Caco-2 (cell line): ENCODE measurements around the gene GTF2E1. TPM values are rescaled to one million over a fixed set of nuclear protein-coding genes. Genes with fewer than 3 reads are reported as not detected.

ENCODE experiments used
- BruUV-seq: library from RNA; stranded (reverse); fragments of 400-500 nt; replicated peaks from 2 replicates; lab custom pipeline; 2021; lab: Mats Ljungman, UMichigan
- CTCF ChIA-PET: fragments of 300-600 bp; sonication (Branson Sonifier 250); formaldehyde crosslinking; loops from one replicate; lab custom pipeline; 2022; ENCODE audit warnings: antibody characterized with exemption; lab: Charles Lee
- POLR2A ChIA-PET: fragments of 300-600 bp; sonication (Branson Sonifier 250); formaldehyde crosslinking; loops from one replicate; lab custom pipeline; 2022; ENCODE audit warnings: antibody characterized with exemption; lab: Charles Lee
- DNase-seq, 2 experiments: peaks; one replicate each; pipeline versions ENCODE4 v3.0.0 to v3.0.0-alpha.2; 2020 to 2022
- H3K27me3 ChIP-seq: replicated peaks from 2 replicates; pipeline ENCODE4 v1.6.0; 2011; ENCODE audit warnings: low read length; ENCODE audit not compliant: control insufficient read depth, insufficient read depth
- H3K36me3 ChIP-seq: 2 replicates; pipeline ENCODE4 v1.5.1; 2011; ENCODE audit warnings: low read length; ENCODE audit not compliant: control insufficient read depth, insufficient read depth
- H3K4me1 ChIP-seq: fragments of 250-450 bp; sonication (Bioruptor Pico); 2 replicates; pipeline ENCODE4 v1.5.1; 2020; ENCODE audit warnings: mild to moderate bottlenecking
- H3K4me3 ChIP-seq: 2 replicates; pipeline ENCODE4 v1.5.1; 2011; ENCODE audit warnings: low read depth, mild to moderate bottlenecking, control low read depth, low read length
- H3K9me3 ChIP-seq: fragments of 250-450 bp; sonication (Bioruptor Pico); 2 replicates; pipeline ENCODE4 v1.5.1; 2020; ENCODE audit warnings: mild to moderate bottlenecking, moderate library complexity
- H3K27ac Mint-ChIP-seq: one replicate; pipeline ENCODE4 v1.8.0; 2022; ENCODE audit warnings: mixed read lengths; ENCODE audit not compliant: unreplicated experiment
- H3K27me3 Mint-ChIP-seq: one replicate; pipeline ENCODE4 v1.8.0; 2022; ENCODE audit warnings: mixed read lengths; ENCODE audit not compliant: insufficient read depth, unreplicated experiment
- H3K36me3 Mint-ChIP-seq: one replicate; pipeline ENCODE4 v1.8.0; 2022; ENCODE audit warnings: mild to moderate bottlenecking, mixed read lengths; ENCODE audit not compliant: insufficient read depth, unreplicated experiment
- H3K4me1 Mint-ChIP-seq: one replicate; pipeline ENCODE4 v1.8.0; 2022; ENCODE audit warnings: low read depth, mixed read lengths; ENCODE audit not compliant: unreplicated experiment
- H3K4me3 Mint-ChIP-seq: one replicate; pipeline ENCODE4 v1.8.0; 2022; ENCODE audit warnings: mild to moderate bottlenecking, moderate library complexity, mixed read lengths; ENCODE audit not compliant: unreplicated experiment
- H3K9me3 Mint-ChIP-seq: one replicate; pipeline ENCODE4 v1.8.0; 2022; ENCODE audit warnings: mixed read lengths; ENCODE audit not compliant: unreplicated experiment
- intact Hi-C: fragments of 100-400 bp; cut with micrococcal nuclease; formaldehyde crosslinking; loops from one replicate; pipeline ENCODE4 v1.10.0; 2022; ENCODE audit not compliant: unreplicated experiment
- total RNA-seq: library from RNA; stranded (reverse); gene quantifications from 2 replicates; pipeline ENCODE4 v1.2.3, GENCODE V29; 2022
- TF ChIP-seq, protein P1 (sequence below), 2 experiments: fragments of 200-600 bp in 1 of 2; IDR thresholded peaks; 1 replicate in 1 of 2; 2 replicates in 1 of 2; pipeline versions ENCODE4 v1.5.1 to v1.8.0; 2011 to 2022; ENCODE audit warnings: antibody characterized with exemption in 1 of 2, control low read depth in 1 of 2, inconsistent platforms in 1 of 2, low read depth in 1 of 2, low read length in 1 of 2, mild to moderate bottlenecking in 1 of 2, moderate library complexity in 1 of 2; ENCODE audit not compliant: insufficient read depth in 1 of 2, severe bottlenecking in 1 of 2, unreplicated experiment in 1 of 2

Gene GTF2E1
- total RNA-seq, 1 experiment from 2014 or later = 30.6 TPM

DNA sequence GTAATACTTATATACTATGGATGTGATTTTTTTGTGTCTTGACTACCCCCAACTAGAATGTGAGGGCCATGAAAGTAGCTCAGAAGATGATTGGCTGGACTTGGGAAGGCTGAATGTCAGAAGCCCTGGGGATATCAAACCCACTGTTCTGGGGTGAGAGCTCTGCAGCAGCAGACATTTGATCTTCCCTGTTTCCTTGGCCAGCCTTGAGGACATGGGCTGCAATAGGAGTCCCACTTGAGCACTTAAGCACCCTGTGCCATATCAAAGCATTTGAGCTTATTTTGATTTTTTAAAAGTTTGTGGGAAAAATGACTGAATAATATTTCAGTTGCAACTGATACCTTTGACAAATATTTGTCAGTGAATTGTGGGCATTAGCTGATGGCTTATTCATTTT is 21.7 kb downstream of the GTF2E1 start:
- Mint-ChIP-seq H3K27me3 (no peaks in the 10 kb centered on the region), H3K27ac (no peak overlapping the region), H3K4me3 (no peak overlapping the region), H3K36me3 (peaks cover 9% of the 10 kb centered on the region), H3K9me3 (no peaks in the 10 kb centered on the region), H3K4me1 (peaks cover 6% of the 10 kb centered on the region)
- Histone ChIP-seq H3K36me3 (no peaks in the 10 kb centered on the region), H3K4me3 (no peak overlapping the region), H3K27me3 (no peaks in the 10 kb centered on the region), H3K4me1 (peaks cover 6% of the 10 kb centered on the region; the same call in 1 of the 2 replicates), H3K9me3 (no peaks in the 10 kb centered on the region)
- BruUV-seq = no TSS peak
- intact Hi-C loops = no loop called here
- POLR2A ChIA-PET = no interaction called here
- no peak for DNase-seq
- CTCF ChIA-PET = no interaction called here
- TF ChIP-seq, protein P1, sequence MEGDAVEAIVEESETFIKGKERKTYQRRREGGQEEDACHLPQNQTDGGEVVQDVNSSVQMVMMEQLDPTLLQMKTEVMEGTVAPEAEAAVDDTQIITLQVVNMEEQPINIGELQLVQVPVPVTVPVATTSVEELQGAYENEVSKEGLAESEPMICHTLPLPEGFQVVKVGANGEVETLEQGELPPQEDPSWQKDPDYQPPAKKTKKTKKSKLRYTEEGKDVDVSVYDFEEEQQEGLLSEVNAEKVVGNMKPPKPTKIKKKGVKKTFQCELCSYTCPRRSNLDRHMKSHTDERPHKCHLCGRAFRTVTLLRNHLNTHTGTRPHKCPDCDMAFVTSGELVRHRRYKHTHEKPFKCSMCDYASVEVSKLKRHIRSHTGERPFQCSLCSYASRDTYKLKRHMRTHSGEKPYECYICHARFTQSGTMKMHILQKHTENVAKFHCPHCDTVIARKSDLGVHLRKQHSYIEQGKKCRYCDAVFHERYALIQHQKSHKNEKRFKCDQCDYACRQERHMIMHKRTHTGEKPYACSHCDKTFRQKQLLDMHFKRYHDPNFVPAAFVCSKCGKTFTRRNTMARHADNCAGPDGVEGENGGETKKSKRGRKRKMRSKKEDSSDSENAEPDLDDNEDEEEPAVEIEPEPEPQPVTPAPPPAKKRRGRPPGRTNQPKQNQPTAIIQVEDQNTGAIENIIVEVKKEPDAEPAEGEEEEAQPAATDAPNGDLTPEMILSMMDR (IDR thresholded peaks at IDR 0.05; ENCODE audit: insufficient read depth in 1 of 2, low read depth in 1 of 2, low read length in 1 of 2, severe bottlenecking in 1 of 2, unreplicated experiment in 1 of 2) = no peak

DNA sequence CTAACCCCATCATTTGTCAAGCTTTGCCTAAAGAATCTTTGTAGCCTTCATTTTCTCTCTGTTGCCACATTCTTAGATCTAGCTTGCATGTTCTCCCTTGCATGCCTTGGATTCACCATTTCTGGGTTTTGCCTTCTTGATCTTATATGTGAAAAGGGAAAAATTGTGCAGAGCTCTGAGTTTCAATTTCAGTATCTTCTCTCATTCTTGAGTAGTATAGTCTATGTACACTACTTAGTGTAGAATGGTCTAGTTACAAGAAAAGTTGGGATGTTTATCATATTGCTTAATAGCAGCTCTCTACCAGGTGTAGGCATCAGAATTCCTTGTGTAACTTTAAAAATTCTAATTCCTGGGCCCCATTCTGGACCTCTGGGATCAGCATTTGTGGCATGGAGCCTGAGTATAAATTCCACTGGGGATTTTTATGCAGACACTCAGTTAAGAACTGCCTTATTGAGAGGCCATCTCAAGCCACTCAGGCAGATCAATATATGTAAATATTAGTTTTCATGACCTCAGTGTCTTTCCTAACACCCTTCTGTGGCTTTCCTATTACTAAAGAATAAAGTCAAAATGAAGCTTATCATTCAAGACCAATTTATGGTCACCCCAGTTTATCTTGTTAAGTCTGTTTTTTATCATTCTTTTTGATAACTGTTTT is 23.4 kb downstream of the GTF2E1 start:
- ChIA-PET CTCF (no interaction called here), POLR2A (no interaction called here)
- Histone ChIP-seq H3K27me3 (no peaks in the 10 kb centered on the region), H3K4me3 (no peak overlapping the region), H3K36me3 (no peaks in the 10 kb centered on the region), H3K9me3 (no peaks in the 10 kb centered on the region), H3K4me1 (peaks cover 6% of the 10 kb centered on the region; the same call in 1 of the 2 replicates)
- H3K27ac Mint-ChIP-seq = no peak overlapping the region
- BruUV-seq = no TSS peak
- TF ChIP-seq, protein P1 (IDR thresholded peaks at IDR 0.05; ENCODE audit: insufficient read depth in 1 of 2, low read depth in 1 of 2, low read length in 1 of 2, severe bottlenecking in 1 of 2, unreplicated experiment in 1 of 2) = no peak
- DNase-seq = no peak
- H3K9me3 Mint-ChIP-seq = no peaks in the 10 kb centered on the region
- no peaks in the 10 kb centered on the region for H3K27me3 Mint-ChIP-seq
- H3K4me1 Mint-ChIP-seq = peaks cover 6% of the 10 kb centered on the region
- no peak overlapping the region for H3K4me3 Mint-ChIP-seq
- peaks cover 9% of the 10 kb centered on the region for H3K36me3 Mint-ChIP-seq
- intact Hi-C loops = no loop called here

DNA sequence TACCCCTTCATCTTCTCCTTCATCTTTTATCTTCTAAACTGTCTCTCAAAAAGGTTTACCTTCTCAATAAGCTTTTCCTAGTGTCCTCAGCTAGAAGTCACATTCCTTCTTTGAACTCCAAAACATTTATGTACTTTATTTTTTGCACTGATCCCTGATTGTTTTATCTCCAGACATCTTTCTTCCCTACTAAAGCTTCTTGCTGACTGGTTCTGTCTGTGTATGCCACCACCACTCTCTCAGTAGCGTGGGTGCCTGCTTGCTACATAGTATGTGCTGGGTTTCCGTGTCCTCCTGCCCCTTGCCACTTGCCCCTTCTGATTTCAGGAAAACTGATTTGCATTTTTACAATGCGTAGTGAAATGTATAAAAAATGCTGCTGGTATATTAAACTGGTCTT is 24.0 kb downstream of the GTF2E1 start:
- TF ChIP-seq, protein P1 (IDR thresholded peaks at IDR 0.05; ENCODE audit: insufficient read depth in 1 of 2, low read depth in 1 of 2, low read length in 1 of 2, severe bottlenecking in 1 of 2, unreplicated experiment in 1 of 2) = no peak
- Histone ChIP-seq H3K4me1 (peaks cover 6% of the 10 kb centered on the region; the same call in 1 of the 2 replicates), H3K9me3 (no peaks in the 10 kb centered on the region), H3K4me3 (no peak overlapping the region), H3K27me3 (no peaks in the 10 kb centered on the region), H3K36me3 (no peaks in the 10 kb centered on the region)
- intact Hi-C loops = no loop called here
- Mint-ChIP-seq H3K36me3 (peaks cover 9% of the 10 kb centered on the region), H3K27ac (no peak overlapping the region), H3K9me3 (no peaks in the 10 kb centered on the region), H3K27me3 (no peaks in the 10 kb centered on the region), H3K4me1 (peaks cover 6% of the 10 kb centered on the region), H3K4me3 (no peak overlapping the region)
- POLR2A ChIA-PET = no interaction called here
- CTCF ChIA-PET = no interaction called here
- no peak for DNase-seq
- BruUV-seq = no TSS peak
